Measurements from ENCODE around the gene BCL2L12. TPM values are rescaled to one million over a fixed set of nuclear protein-coding genes. Genes with fewer than 3 reads are reported as not detected.

BCL2L12 gene
- total RNA-seq, 6 donors from 2014 or later, result 4.2 to 21.3 (median 14.1) TPM

DNA sequence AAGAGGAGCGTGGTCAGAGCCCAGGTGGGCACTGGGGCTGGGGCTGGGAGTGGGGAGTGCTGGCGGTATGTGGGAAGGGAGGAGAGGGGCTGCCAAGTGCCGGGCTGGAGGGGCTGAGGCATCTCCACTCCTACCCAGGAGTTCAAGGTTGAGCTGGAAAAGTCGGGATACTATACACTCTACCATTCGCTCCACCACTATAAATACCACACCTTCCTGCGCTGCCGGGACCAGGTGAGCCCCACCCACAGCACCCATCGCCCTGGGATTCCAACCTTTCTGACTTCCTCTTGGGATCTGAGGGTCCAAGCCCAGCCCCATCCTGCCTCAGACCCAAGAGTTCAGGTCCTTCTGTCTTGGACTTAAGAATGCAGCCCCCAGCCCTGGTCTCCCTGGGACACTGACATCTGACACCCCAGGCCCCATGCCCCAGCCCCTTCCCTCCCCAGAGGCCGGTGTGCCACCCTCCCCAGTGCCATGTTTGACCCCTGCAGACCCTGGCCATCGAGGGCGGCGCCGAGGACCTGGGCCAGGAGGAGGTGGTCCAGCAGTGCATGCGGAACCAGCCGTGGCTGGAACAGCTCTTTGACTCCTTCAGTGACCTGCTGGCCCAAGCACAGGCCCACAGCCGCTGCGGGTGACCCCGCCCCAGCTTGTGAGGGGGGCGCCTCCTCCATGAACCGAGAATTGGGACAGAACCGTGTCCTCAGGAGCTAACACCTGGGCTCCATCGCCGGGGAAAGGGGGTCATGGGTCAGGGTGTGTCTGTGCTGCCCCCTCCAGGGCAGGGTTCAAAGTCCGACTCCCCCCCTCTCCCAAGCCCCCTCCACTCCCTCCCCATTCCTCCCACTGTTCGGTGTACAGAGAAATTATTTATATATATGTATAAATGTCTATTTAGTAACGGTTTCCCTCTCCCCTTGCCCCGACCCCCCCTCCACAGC, 40.5 kb upstream of the BCL2L12 start:
- 87 to 89% methylated on average over 14 to 27 of the region's 27 CpGs for WGBS, 2 donors
- Histone ChIP-seq H3K27ac (peak overlapping the region in 1 of 4 donors; percentile 49), H3K36me3 (peaks cover 7 to 47% (median 34%) of the 10 kb centered on the region in 4 donors), H3K4me3 (no peak overlapping the region), H3K4me1 (peaks cover 0 to 6% (median 2%) of the 10 kb centered on the region in 4 donors), H3K27me3 (no peaks in the 10 kb centered on the region), H3K9me3 (no peaks in the 10 kb centered on the region)
- no peak for TF ChIP-seq POLR2A (IDR thresholded peaks at IDR 0.05)
- no peak for TF ChIP-seq EP300 (IDR thresholded peaks at IDR 0.05)
- TF ChIP-seq, protein P1, sequence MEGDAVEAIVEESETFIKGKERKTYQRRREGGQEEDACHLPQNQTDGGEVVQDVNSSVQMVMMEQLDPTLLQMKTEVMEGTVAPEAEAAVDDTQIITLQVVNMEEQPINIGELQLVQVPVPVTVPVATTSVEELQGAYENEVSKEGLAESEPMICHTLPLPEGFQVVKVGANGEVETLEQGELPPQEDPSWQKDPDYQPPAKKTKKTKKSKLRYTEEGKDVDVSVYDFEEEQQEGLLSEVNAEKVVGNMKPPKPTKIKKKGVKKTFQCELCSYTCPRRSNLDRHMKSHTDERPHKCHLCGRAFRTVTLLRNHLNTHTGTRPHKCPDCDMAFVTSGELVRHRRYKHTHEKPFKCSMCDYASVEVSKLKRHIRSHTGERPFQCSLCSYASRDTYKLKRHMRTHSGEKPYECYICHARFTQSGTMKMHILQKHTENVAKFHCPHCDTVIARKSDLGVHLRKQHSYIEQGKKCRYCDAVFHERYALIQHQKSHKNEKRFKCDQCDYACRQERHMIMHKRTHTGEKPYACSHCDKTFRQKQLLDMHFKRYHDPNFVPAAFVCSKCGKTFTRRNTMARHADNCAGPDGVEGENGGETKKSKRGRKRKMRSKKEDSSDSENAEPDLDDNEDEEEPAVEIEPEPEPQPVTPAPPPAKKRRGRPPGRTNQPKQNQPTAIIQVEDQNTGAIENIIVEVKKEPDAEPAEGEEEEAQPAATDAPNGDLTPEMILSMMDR (IDR thresholded peaks at IDR 0.05), result no peak
- TF ChIP-seq POLR2AphosphoS5 (IDR thresholded peaks at IDR 0.05), result no peak
- ATAC-seq (ENCODE audit: low FRiP score in 2 of 2) (peak; percentile 26 to 47), DNase-seq (peak in 1 of 2 donors; percentile 83)

DNA sequence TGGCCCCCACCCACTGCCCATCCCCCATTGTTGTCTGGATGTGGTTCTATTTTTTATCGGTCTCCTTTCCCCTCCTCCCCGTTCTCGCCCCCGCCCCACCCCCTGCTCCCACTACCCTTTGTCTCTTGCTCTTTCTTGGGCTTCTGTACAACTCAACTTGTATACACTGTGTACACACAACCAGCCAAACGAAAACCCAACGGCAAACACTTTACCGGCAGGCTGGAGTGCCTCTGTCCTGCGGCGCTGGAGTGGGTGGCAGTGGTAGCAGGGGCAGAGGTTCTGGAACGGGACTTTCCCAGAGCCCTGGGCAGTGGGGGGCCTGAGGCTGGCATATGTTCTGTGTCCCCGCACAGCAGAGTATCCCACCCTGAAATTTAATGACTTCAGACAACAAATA, 39.5 kb upstream of the BCL2L12 start:
- DNase-seq, result peak in 1 of 2 donors; percentile 78
- Histone ChIP-seq H3K27me3 (no peaks in the 10 kb centered on the region), H3K4me1 (peaks cover 4 to 13% (median 9%) of the 10 kb centered on the region in 4 donors), H3K4me3 (no peak overlapping the region), H3K9me3 (no peaks in the 10 kb centered on the region), H3K36me3 (peaks cover 6 to 43% (median 30%) of the 10 kb centered on the region in 4 donors), H3K27ac (peak overlapping the region in 3 of 4 donors; percentile 2 to 49 (median 4))
- ATAC-seq (ENCODE audit: low FRiP score in 2 of 2), result peak in 1 of 2 donors; percentile 79
- 61 to 86% methylated on average over 10 to 11 of the region's 11 CpGs for WGBS, 2 donors
- TF ChIP-seq EP300 (IDR thresholded peaks at IDR 0.05) (no peak), POLR2AphosphoS5 (IDR thresholded peaks at IDR 0.05) (no peak), POLR2A (IDR thresholded peaks at IDR 0.05) (no peak)
- TF ChIP-seq, protein P1 (IDR thresholded peaks at IDR 0.05), result no peak

DNA sequence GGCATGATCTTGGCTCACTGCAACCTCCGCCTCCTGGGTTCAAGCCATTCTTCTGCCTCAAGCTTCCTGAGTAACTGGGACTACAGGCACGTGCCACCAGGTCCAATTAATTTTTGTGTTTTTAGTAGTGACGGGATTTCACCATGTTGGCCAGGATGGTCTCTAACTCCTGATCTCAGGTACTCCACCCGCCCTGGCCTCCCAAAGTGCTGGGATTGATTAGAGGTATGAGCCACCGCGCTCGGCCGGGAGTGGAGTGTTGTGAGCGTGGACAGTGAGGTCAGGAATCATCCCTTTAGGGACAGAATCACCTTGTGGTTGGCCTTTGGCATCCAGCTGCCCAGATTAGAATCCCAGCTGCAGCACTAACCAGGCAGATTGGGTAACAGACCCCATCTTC, 36.1 kb upstream of the BCL2L12 start:
- 92 to 96% methylated on average over 9 of the region's 9 CpGs for WGBS, 2 donors
- no peaks in the 10 kb centered on the region for H3K9me3 ChIP-seq
- DNase-seq (no peak), ATAC-seq (ENCODE audit: low FRiP score in 2 of 2) (no peak)
- no peak overlapping the region for H3K4me3 ChIP-seq
- TF ChIP-seq POLR2AphosphoS5 (IDR thresholded peaks at IDR 0.05), result no peak
- TF ChIP-seq POLR2A (IDR thresholded peaks at IDR 0.05), result no peak
- no peak for TF ChIP-seq EP300 (IDR thresholded peaks at IDR 0.05)
- TF ChIP-seq, protein P1 (IDR thresholded peaks at IDR 0.05), result no peak
- peak overlapping the region in 3 of 4 donors; percentile 12 to 95 (median 22) for H3K27ac ChIP-seq
- H3K36me3 ChIP-seq, result peaks cover 0 to 28% (median 19%) of the 10 kb centered on the region in 4 donors
- peaks cover 10 to 36% (median 28%) of the 10 kb centered on the region in 4 donors for H3K4me1 ChIP-seq
- no peaks in the 10 kb centered on the region for H3K27me3 ChIP-seq

DNA sequence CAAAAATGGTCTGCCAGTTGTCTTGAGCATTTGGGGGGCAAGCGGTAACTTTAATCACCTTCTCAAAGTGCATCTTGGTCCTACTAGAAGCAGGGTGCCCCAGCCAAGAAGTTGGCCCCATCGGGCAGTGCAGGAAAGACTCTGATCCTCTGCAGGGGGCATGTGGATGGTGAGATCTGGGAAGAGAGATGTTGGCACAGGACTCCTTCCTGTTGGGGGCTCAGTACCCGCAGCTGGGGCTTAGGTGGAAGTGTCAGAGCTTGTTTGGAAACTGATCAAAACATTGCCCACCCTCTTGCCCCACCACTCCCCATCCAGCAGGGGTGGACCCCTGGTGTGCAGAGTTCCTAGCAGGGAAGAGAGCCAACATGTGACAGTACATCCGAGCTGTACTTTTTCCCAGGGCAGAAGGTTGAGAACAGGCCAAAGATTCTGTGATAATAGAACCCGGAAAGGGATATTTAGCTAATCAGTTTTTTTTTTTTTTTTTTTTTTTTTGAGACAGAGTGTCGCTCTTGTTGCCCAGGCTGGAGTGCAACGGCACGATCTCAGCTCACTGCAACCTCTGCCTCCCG, 34.6 kb upstream of the BCL2L12 start:
- 37 to 46% methylated on average over 7 to 9 of the region's 9 CpGs for WGBS, 2 donors
- Histone ChIP-seq H3K4me3 (no peak overlapping the region), H3K4me1 (peaks cover 19 to 46% (median 39%) of the 10 kb centered on the region in 4 donors), H3K27ac (peak overlapping the region in 3 of 4 donors; percentile 22 to 95 (median 42)), H3K9me3 (no peaks in the 10 kb centered on the region), H3K27me3 (no peaks in the 10 kb centered on the region), H3K36me3 (peaks cover 0 to 29% (median 13%) of the 10 kb centered on the region in 4 donors)
- DNase-seq, result no peak
- TF ChIP-seq POLR2AphosphoS5 (IDR thresholded peaks at IDR 0.05) (peak in 1 of 2 donors; percentile 22), POLR2A (IDR thresholded peaks at IDR 0.05) (no peak), EP300 (IDR thresholded peaks at IDR 0.05) (no peak)
- TF ChIP-seq, protein P1 (IDR thresholded peaks at IDR 0.05), result peak in 2 of 6 experiments; percentile 9 to 20
- ATAC-seq (ENCODE audit: low FRiP score in 2 of 2), result no peak

Data from upper lobe of left lung (tissue), 6 donors.